ENCODE results near the gene BUB1. TPM values are rescaled to one million over a fixed set of nuclear protein-coding genes. Genes with fewer than 3 reads are reported as not detected.

BUB1 gene
- total and polyA plus RNA-seq, 10 donors, result 1.1 to 29.7 (median 7.1) TPM

DNA sequence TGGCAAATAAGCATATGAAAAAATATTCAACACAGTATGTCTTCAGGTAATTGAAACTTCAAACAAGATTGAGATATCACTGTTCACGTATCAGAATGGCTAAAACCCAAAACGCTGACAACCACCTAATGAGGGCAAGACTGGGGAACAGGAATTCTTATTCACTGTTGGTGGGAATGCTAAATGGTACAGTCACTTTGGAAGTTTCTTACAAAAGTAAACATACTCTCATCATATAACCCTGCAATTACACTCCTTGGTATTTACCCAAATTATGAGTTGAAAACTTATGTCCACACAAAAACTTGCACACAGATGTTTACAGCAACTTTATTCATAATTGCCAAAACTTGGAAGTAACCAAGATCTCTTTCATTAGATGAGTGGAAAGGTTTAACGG, 30.1 kb downstream of the BUB1 start:
- Histone ChIP-seq H3K4me3 (no peak overlapping the region), H3K27me3 (replicated peaks in 1 of 7) (no peaks in the 10 kb centered on the region), H3K36me3 (peaks cover 0 to 56% (median 0%) of the 10 kb centered on the region in 6 donors), H3K4me1 (no peaks in the 10 kb centered on the region), H3K27ac (no peak overlapping the region), H3K9me3 (no peaks in the 10 kb centered on the region)
- TF ChIP-seq POLR2AphosphoS5 (IDR thresholded peaks at IDR 0.05) (no peak), POLR2A (IDR thresholded peaks at IDR 0.05) (no peak)
- TF ChIP-seq, protein P1, sequence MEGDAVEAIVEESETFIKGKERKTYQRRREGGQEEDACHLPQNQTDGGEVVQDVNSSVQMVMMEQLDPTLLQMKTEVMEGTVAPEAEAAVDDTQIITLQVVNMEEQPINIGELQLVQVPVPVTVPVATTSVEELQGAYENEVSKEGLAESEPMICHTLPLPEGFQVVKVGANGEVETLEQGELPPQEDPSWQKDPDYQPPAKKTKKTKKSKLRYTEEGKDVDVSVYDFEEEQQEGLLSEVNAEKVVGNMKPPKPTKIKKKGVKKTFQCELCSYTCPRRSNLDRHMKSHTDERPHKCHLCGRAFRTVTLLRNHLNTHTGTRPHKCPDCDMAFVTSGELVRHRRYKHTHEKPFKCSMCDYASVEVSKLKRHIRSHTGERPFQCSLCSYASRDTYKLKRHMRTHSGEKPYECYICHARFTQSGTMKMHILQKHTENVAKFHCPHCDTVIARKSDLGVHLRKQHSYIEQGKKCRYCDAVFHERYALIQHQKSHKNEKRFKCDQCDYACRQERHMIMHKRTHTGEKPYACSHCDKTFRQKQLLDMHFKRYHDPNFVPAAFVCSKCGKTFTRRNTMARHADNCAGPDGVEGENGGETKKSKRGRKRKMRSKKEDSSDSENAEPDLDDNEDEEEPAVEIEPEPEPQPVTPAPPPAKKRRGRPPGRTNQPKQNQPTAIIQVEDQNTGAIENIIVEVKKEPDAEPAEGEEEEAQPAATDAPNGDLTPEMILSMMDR (IDR thresholded peaks at IDR 0.05 in 8 of 11, conservative IDR thresholded peaks at IDR 0.05 in 3 of 11), result no peak
- WGBS, 5 donors, result 95 to 98% (median 98%) methylated on average over 3 of the region's 3 CpGs
- DNase-seq, result no peak
- intact Hi-C loops (cut with DNase I; ENCODE audit: low total_unique reads), result no loop called here

DNA sequence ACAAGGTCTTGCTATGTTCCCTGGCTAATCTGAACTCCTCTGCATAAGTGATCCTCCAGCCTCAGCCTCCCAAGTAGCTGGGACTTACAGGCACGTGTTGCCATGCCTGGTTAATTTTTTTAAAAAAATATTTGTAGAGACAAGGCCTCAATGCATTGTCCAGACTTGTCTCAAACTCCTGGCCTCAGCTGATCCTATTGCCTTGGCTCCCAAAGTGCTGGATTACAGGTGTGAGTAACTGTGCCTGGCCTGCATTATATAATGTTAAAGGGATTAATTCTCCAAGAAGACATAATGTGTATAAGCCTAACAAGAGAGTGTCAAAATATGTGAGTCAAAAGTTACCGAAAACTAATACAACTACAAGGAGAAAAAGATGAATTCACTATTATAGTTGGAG, 32.2 kb downstream of the BUB1 start:
- WGBS, 5 donors, result 88 to 97% (median 96%) methylated on average over 2 of the region's 2 CpGs
- no peak for DNase-seq
- intact Hi-C loops (cut with DNase I; ENCODE audit: low total_unique reads), result no loop called here
- Histone ChIP-seq H3K4me3 (no peak overlapping the region), H3K27me3 (replicated peaks in 1 of 7) (no peaks in the 10 kb centered on the region), H3K4me1 (no peaks in the 10 kb centered on the region), H3K9me3 (no peaks in the 10 kb centered on the region), H3K36me3 (peaks cover 0 to 58% (median 0%) of the 10 kb centered on the region in 6 donors), H3K27ac (no peak overlapping the region)
- TF ChIP-seq, protein P1 (IDR thresholded peaks at IDR 0.05 in 8 of 11, conservative IDR thresholded peaks at IDR 0.05 in 3 of 11), result no peak
- TF ChIP-seq POLR2A (IDR thresholded peaks at IDR 0.05) (no peak), POLR2AphosphoS5 (IDR thresholded peaks at IDR 0.05) (no peak)

DNA sequence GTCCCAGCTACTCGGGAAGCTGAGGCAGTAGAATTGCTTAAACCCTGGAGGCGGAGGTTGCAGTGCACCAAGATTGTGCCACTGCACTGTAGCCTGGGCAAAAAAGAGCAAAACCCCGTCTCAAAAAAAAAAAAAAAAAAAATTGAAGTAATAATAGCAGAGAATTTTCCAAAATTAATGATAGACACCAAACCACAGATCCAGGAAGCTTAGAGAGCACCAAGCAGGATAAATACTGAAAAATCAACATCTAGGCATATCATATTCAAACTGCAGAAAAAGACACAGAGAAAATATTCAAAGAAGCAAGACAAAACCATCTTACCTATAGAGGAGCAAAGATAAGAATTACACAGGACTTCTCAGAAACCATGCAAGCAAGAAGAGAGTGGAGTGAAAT, 33.5 kb downstream of the BUB1 start:
- intact Hi-C loops (cut with DNase I; ENCODE audit: low total_unique reads), result no loop called here
- Histone ChIP-seq H3K27ac (no peak overlapping the region), H3K36me3 (peaks cover 0 to 58% (median 0%) of the 10 kb centered on the region in 6 donors), H3K9me3 (no peaks in the 10 kb centered on the region), H3K4me1 (no peaks in the 10 kb centered on the region), H3K27me3 (replicated peaks in 1 of 7) (no peaks in the 10 kb centered on the region), H3K4me3 (no peak overlapping the region)
- TF ChIP-seq POLR2AphosphoS5 (IDR thresholded peaks at IDR 0.05) (no peak), POLR2A (IDR thresholded peaks at IDR 0.05) (no peak)
- TF ChIP-seq, protein P1 (IDR thresholded peaks at IDR 0.05 in 8 of 11, conservative IDR thresholded peaks at IDR 0.05 in 3 of 11), result no peak
- no peak for DNase-seq
- 93 to 98% (median 97%) methylated on average over 3 of the region's 3 CpGs for WGBS, 5 donors

DNA sequence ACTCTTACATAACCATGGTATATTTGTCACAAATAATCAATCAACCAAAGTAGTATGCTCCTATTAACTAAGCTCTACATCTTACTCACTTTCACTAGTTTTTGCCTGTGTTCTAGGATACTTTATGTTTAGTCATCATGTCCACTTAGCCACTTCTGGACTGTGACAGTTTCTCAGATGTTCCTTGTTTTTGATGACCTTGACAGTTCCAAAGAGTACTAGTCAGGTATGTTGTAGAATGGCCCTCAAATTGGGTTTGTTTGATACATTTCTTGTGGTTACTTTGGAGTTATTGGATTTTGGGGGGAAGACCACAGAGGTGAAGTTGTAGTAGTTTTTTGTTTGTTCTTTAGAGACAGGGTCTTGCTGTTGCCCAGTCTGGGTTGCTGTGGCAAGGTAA, 35.5 kb downstream of the BUB1 start:
- no peak overlapping the region for H3K27ac ChIP-seq
- no peaks in the 10 kb centered on the region for H3K4me1 ChIP-seq
- DNase-seq, result no peak
- intact Hi-C loops (cut with DNase I; ENCODE audit: low total_unique reads), result no loop called here
- H3K4me3 ChIP-seq, result no peak overlapping the region
- no peaks in the 10 kb centered on the region for H3K9me3 ChIP-seq
- no peaks in the 10 kb centered on the region for H3K27me3 ChIP-seq (replicated peaks in 1 of 7)
- peaks cover 0 to 63% (median 0%) of the 10 kb centered on the region in 6 donors for H3K36me3 ChIP-seq
- TF ChIP-seq, protein P1 (IDR thresholded peaks at IDR 0.05 in 8 of 11, conservative IDR thresholded peaks at IDR 0.05 in 3 of 11), result no peak
- no peak for TF ChIP-seq POLR2AphosphoS5 (IDR thresholded peaks at IDR 0.05)
- TF ChIP-seq POLR2A (IDR thresholded peaks at IDR 0.05), result no peak
